IMR-90 (cell line): Measurements from ENCODE around the gene CUL4A. TPM values are rescaled to one million over a fixed set of nuclear protein-coding genes. Genes with fewer than 3 reads are reported as not detected.

Experiments used
- ATAC-seq: fragments of 200-7000 bp; cut with Tn5 transposase; 2 replicates; pipeline ENCODE4 v1.9.1; 2020; ENCODE audit warnings: low read depth, mild to moderate bottlenecking, moderate library complexity
- BruUV-seq: library from RNA; stranded (reverse); fragments of 400-500 nt; replicated peaks from 2 replicates; lab custom pipeline; 2021; lab: Mats Ljungman, UMichigan
- CTCF ChIA-PET: fragments of 300-600 bp; formaldehyde crosslinking; extraction: SDS; loops from one replicate; lab custom pipeline; 2021; ENCODE audit warnings: antibody characterized with exemption; lab: Yijun Ruan, JAX
- POLR2A ChIA-PET: fragments of 300-600 bp; sonication (Branson Sonifier 250); formaldehyde crosslinking; loops from one replicate; lab custom pipeline; 2022; ENCODE audit warnings: antibody characterized with exemption; ENCODE audit not compliant: unreplicated experiment; lab: Charles Lee
- DNase-seq: peaks from one replicate; pipeline ENCODE4 v3.0.0; 2013
- H2AFZ ChIP-seq: replicated peaks from 2 replicates; pipeline ENCODE3; 2013; ENCODE audit warnings: low read length, mild to moderate bottlenecking; ENCODE audit not compliant: poor library complexity
- H2AK5ac ChIP-seq: 2 replicates; pipeline ENCODE4 v1.6.1; 2013; ENCODE audit warnings: low read depth, low read length, inconsistent platforms
- H2AK9ac ChIP-seq: replicated peaks from 2 replicates; pipeline ENCODE3; 2013; ENCODE audit warnings: mild to moderate bottlenecking, low read depth, low read length, moderate library complexity; ENCODE audit not compliant: poor library complexity
- H2BK120ac ChIP-seq: 2 replicates; pipeline ENCODE4 v1.6.1; 2013; ENCODE audit warnings: low read depth, low read length, inconsistent platforms
- H2BK15ac ChIP-seq: 3 replicates; pipeline ENCODE4 v1.6.1; 2013; ENCODE audit warnings: low read depth, low read length, inconsistent platforms
- H2BK20ac ChIP-seq: 2 replicates; pipeline ENCODE4 v1.6.1; 2013; ENCODE audit warnings: low read depth, mild to moderate bottlenecking, inconsistent platforms, low read length, moderate library complexity
- H2BK5ac ChIP-seq: 2 replicates; pipeline ENCODE4 v1.6.1; 2013; ENCODE audit warnings: mild to moderate bottlenecking, low read depth, low read length, inconsistent platforms; ENCODE audit not compliant: poor library complexity, severe bottlenecking
- H3K14ac ChIP-seq: replicated peaks from 2 replicates; pipeline ENCODE4 v1.6.1; 2013; ENCODE audit warnings: low read depth, low read length, inconsistent platforms
- H3K18ac ChIP-seq: 2 replicates; pipeline ENCODE4 v1.6.1; 2013; ENCODE audit warnings: low read depth, low read length, control low read depth
- H3K23ac ChIP-seq: 2 replicates; pipeline ENCODE4 v1.6.1; 2013; ENCODE audit warnings: low read depth, low read length, inconsistent platforms
- H3K27ac ChIP-seq: 2 replicates; pipeline ENCODE4 v1.5.1; 2013; ENCODE audit warnings: mild to moderate bottlenecking, control low read depth, low read length; ENCODE audit not compliant: insufficient read depth
- H3K27me3 ChIP-seq: 2 replicates; pipeline ENCODE4 v1.6.1; 2013; ENCODE audit warnings: low read length; ENCODE audit not compliant: control insufficient read depth, insufficient read depth
- H3K36me3 ChIP-seq: 2 replicates; pipeline ENCODE4 v1.6.1; 2013; ENCODE audit warnings: low read length, mixed read lengths; ENCODE audit not compliant: control insufficient read depth, insufficient read depth
- H3K4ac ChIP-seq: 2 replicates; pipeline ENCODE4 v1.6.1; 2013; ENCODE audit warnings: low read depth, low read length, inconsistent platforms
- H3K4me1 ChIP-seq: 2 replicates; pipeline ENCODE4 v1.6.1; 2013; ENCODE audit warnings: low read length, mixed read lengths; ENCODE audit not compliant: control insufficient read depth, insufficient read depth
- H3K4me2 ChIP-seq: 2 replicates; pipeline ENCODE4 v1.6.1; 2013; ENCODE audit warnings: low read depth, mild to moderate bottlenecking, control low read depth, low read length, moderate library complexity
- H3K4me3 ChIP-seq: 2 replicates; pipeline ENCODE4 v1.5.1; 2013; ENCODE audit warnings: low read depth, mild to moderate bottlenecking, control low read depth, low read length, moderate library complexity; ENCODE audit not compliant: insufficient read depth
- H3K56ac ChIP-seq: 2 replicates; pipeline ENCODE4 v1.6.1; 2013; ENCODE audit warnings: low read length, inconsistent platforms; ENCODE audit not compliant: insufficient read depth; ENCODE audit errors: extremely low read depth
- H3K79me1 ChIP-seq, 2 experiments: 2 replicates each; pipeline ENCODE4 v1.6.1; 2013; ENCODE audit warnings: low read length in 2 of 2, inconsistent platforms in 1 of 2, low read depth in 1 of 2
- H3K9ac ChIP-seq: 2 replicates; pipeline ENCODE4 v1.6.1; 2013; ENCODE audit warnings: low read depth, low read length, control low read depth
- H3K9me1 ChIP-seq: 2 replicates; pipeline ENCODE4 v1.6.1; 2013; ENCODE audit warnings: low read length, inconsistent platforms; ENCODE audit not compliant: insufficient read depth
- H3K9me3 ChIP-seq: 2 replicates; pipeline ENCODE4 v1.6.1; 2013; ENCODE audit warnings: low read length; ENCODE audit not compliant: control insufficient read depth, insufficient read depth
- H4K20me1 ChIP-seq: 2 replicates; pipeline ENCODE4 v1.6.1; 2013; ENCODE audit warnings: low read length, inconsistent platforms; ENCODE audit not compliant: insufficient read depth
- H4K5ac ChIP-seq: 2 replicates; pipeline ENCODE4 v1.6.1; 2013; ENCODE audit warnings: mild to moderate bottlenecking, low read depth, low read length, control low read depth
- H4K8ac ChIP-seq, 2 experiments: 2 replicates each; pipeline ENCODE4 v1.6.1; 2013; ENCODE audit warnings: low read depth in 2 of 2, low read length in 2 of 2, control low read depth in 1 of 2, inconsistent platforms in 1 of 2
- H4K91ac ChIP-seq: 2 replicates; pipeline ENCODE4 v1.6.1; 2013; ENCODE audit warnings: low read depth, low read length, inconsistent platforms; ENCODE audit not compliant: insufficient read depth
- RCOR1 ChIP-seq: IDR thresholded peaks from 2 replicates; pipeline ENCODE4 v1.6.1; 2012; ENCODE audit warnings: mild to moderate bottlenecking, low read length, improper control_type of control experiment; ENCODE audit not compliant: insufficient replicate concordance
- WGBS, 2 experiments: methylation state at CpG; one replicate each; pipeline versions ENCODE4 v1.1.5 to v1.1.7; 2013; ENCODE audit warnings: missing lambda C conversion rate in 2 of 2; ENCODE audit not compliant: insufficient read length in 1 of 2; ENCODE audit errors: extremely low coverage in 2 of 2; 5-methylcytosine and 5-hydroxymethylcytosine counted together
- dilution Hi-C: fragments of 300-500 bp; cut with HindIII; formaldehyde crosslinking; loops from one replicate; pipeline ENCODE4 v1.14.3; 2018; ENCODE audit warnings: low sequenced_read_pairs; ENCODE audit not compliant: unreplicated experiment
- in situ Hi-C: fragments of 300-500 bp; cut with MboI; formaldehyde crosslinking; loops from 3 replicates; pipeline ENCODE4 v1.14.3; 2019; ENCODE audit warnings: low sequenced_read_pairs, inconsistent platforms, mixed read lengths
- intact Hi-C: fragments of 100-400 bp; cut with micrococcal nuclease; formaldehyde crosslinking; loops from 2 replicates; pipeline ENCODE4 v1.10.0; 2022
- polyA plus RNA-seq, 3 experiments: library from polyadenylated mRNA; depleted of rRNA; stranded (reverse); fragments of >200 nt; gene quantifications; 2 replicates each; pipeline ENCODE4 v1.2.3, GENCODE V29; 2012; ENCODE audit warnings: low replicate concordance in 1 of 3
- total RNA-seq: library from RNA; depleted of rRNA; stranded (reverse); fragments of >200 nt; gene quantifications from 2 replicates; pipeline ENCODE4 v1.2.3, GENCODE V29; 2012
- TF ChIP-seq, protein P1 (sequence below): conservative IDR thresholded peaks from 2 replicates; pipeline ENCODE4 v1.5.1; 2012; ENCODE audit warnings: mild to moderate bottlenecking, low read depth, low read length, improper control_type of control experiment

CUL4A gene
- total and polyA plus RNA-seq, 2 of the 4 experiments (the other 2 are of a cell fraction): 86.0 to 146 TPM

DNA sequence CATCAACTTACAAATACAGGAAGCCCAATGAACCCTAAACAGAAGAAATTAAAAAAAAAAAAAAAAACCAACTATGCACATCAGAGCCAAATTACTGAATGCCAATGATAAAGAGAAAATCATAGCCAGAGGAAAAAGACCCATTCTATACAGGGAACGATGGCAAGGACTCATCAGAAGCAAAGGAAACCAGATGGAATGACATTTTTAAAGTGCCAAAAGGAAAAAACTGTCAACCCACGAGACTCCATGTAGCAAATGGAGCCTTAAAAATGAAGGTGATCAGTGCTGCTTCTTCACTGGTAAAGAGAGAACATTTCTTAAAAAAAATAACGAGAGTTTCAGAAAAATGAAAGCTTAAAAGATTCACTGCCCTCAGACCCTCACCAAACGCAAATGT is 19.2 kb upstream of the CUL4A start:
- Histone ChIP-seq H4K20me1 (no peaks in the 10 kb centered on the region), H2AK9ac (no peak overlapping the region), H4K8ac (peak overlapping the region; percentile 8 to 38; a peak in 1 of 4 replicates), H3K4me3 (no peak overlapping the region), H2AFZ (no peak overlapping the region), H3K79me1 (peaks cover 49 to 70% of the 10 kb centered on the region in 2 experiments), H3K27ac (no peak overlapping the region), H2BK120ac (no peak overlapping the region), H3K9ac (no peak overlapping the region), H4K5ac (no peak overlapping the region), H3K14ac (no peak overlapping the region), H3K9me3 (peaks cover 7% of the 10 kb centered on the region; the same call in 1 of the 2 replicates), H3K27me3 (no peaks in the 10 kb centered on the region), H3K56ac (no peak overlapping the region), H3K4me1 (peaks cover 38% of the 10 kb centered on the region), H3K9me1 (peaks cover 21% of the 10 kb centered on the region), H3K23ac (no peak overlapping the region), H2BK5ac (peak overlapping the region; percentile 25), H4K91ac (0 out of 2 replicates have a peak overlapping the region, but pooled peaks have one; percentile 33), H3K18ac (no peak overlapping the region), H2BK15ac (no peak overlapping the region), H2AK5ac (no peak overlapping the region), H3K4ac (no peak overlapping the region; the same call in 1 of the 2 replicates), H2BK20ac (no peak overlapping the region), H3K4me2 (no peak overlapping the region), H3K36me3 (peaks cover 43% of the 10 kb centered on the region)
- ATAC-seq (no peak), DNase-seq (no peak)
- TF ChIP-seq RCOR1: no peak
- TF ChIP-seq, protein P1, sequence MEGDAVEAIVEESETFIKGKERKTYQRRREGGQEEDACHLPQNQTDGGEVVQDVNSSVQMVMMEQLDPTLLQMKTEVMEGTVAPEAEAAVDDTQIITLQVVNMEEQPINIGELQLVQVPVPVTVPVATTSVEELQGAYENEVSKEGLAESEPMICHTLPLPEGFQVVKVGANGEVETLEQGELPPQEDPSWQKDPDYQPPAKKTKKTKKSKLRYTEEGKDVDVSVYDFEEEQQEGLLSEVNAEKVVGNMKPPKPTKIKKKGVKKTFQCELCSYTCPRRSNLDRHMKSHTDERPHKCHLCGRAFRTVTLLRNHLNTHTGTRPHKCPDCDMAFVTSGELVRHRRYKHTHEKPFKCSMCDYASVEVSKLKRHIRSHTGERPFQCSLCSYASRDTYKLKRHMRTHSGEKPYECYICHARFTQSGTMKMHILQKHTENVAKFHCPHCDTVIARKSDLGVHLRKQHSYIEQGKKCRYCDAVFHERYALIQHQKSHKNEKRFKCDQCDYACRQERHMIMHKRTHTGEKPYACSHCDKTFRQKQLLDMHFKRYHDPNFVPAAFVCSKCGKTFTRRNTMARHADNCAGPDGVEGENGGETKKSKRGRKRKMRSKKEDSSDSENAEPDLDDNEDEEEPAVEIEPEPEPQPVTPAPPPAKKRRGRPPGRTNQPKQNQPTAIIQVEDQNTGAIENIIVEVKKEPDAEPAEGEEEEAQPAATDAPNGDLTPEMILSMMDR: no peak
- in situ Hi-C loops: no loop called here
- ChIA-PET POLR2A (no interaction called here), CTCF (no interaction called here)
- BruUV-seq: no TSS peak
- intact Hi-C loops: no loop called here
- dilution Hi-C loops: no loop called here
- 100% methylated on average over 1 of the region's 4 CpGs; no CpG with 5 or more reads in 1 of the 2 experiments for WGBS, 2 experiments
